Measurements from ENCODE around the gene KLF16.
A peak's percentile ranks its signal among the peaks of the same experiment; 100 is the strongest.
"Not testable (repeated sequence)": the region's sequence is repeated elsewhere in the genome, so short reads cannot be mapped to it uniquely, and the experiment has no call there.

Gene KLF16

GRCh38 chr19:1901940-1902404 is 38.6 kb upstream of the KLF16 start:
- no peak overlapping the region for H3K4me3 ChIP-seq (ENCODE audit: low read depth, low read length)
- no peak for TF ChIP-seq CTCF (conservative IDR thresholded peaks at IDR 0.05; ENCODE audit: low read depth, low read length)
- no peak for DNase-seq (ENCODE audit: low read depth)

- no peak for TF ChIP-seq CTCF (conservative IDR thresholded peaks at IDR 0.05; ENCODE audit: low read depth, low read length)
- H3K4me3 ChIP-seq (ENCODE audit: low read depth, low read length): no peak overlapping the region
Measured at GRCh38 chr19:1896508-1896907, 33.1 kb upstream of the KLF16 start.

GRCh38 chr19:1893791-1894190 is 30.4 kb upstream of the KLF16 start:
- TF ChIP-seq CTCF (conservative IDR thresholded peaks at IDR 0.05; ENCODE audit: low read depth, low read length): no peak
- no peak for DNase-seq (ENCODE audit: low read depth)
- H3K4me3 ChIP-seq (ENCODE audit: low read depth, low read length): no peak overlapping the region

More at GRCh38 chr19:1896508-1896907, 33.1 kb upstream of the KLF16 start:
- no peak for DNase-seq (ENCODE audit: low read depth)

- TF ChIP-seq CTCF (conservative IDR thresholded peaks at IDR 0.05; ENCODE audit: low read depth, low read length): no peak
- DNase-seq (ENCODE audit: low read depth): no peak
- no peak overlapping the region for H3K4me3 ChIP-seq (ENCODE audit: low read depth, low read length)
Measured at GRCh38 chr19:1889907-1890306, 26.5 kb upstream of the KLF16 start.

GRCh38 chr19:1888385-1888784 is 25.0 kb upstream of the KLF16 start:
- no peak for DNase-seq (ENCODE audit: low read depth)
- TF ChIP-seq CTCF (conservative IDR thresholded peaks at IDR 0.05; ENCODE audit: low read depth, low read length): no peak
- H3K4me3 ChIP-seq (ENCODE audit: low read depth, low read length): no peak overlapping the region

GRCh38 chr19:1886360-1886759 is 23.0 kb upstream of the KLF16 start:
- not testable (repeated sequence) for DNase-seq (ENCODE audit: low read depth); H3K4me3 ChIP-seq (ENCODE audit: low read depth, low read length)

- peak; percentile 94 for DNase-seq (ENCODE audit: low read depth)
- H3K4me3 ChIP-seq (ENCODE audit: low read depth, low read length): peak within 1 kb of the TSS; percentile 88
Measured at GRCh38 chr19:1885398-1886119, 22.2 kb upstream of the KLF16 start, which contains the start of gene ABHD17A. TSS of gene ABHD17A (minus strand) at chr19:1885496. CDS start at chr19:1881566, 3,930 bp downstream.

- TF ChIP-seq CTCF (conservative IDR thresholded peaks at IDR 0.05; ENCODE audit: low read depth, low read length): no peak
Measured at GRCh38 chr19:1884719-1885334, 21.4 kb upstream of the KLF16 start.

More at GRCh38 chr19:1884719-1885334, 21.4 kb upstream of the KLF16 start:
- DNase-seq (ENCODE audit: low read depth): no peak
- H3K4me3 ChIP-seq (ENCODE audit: low read depth, low read length): peak overlapping the region; percentile 88

All from choroid plexus epithelial cell (primary cell).